Endothelial cell of coronary artery (primary cell): ENCODE results near the gene IRAK3. TPM values are rescaled to one million over a fixed set of nuclear protein-coding genes. Genes with fewer than 3 reads are reported as not detected.

ENCODE experiments used
- total RNA-seq: library from RNA; depleted of rRNA; stranded (reverse); fragments of >200 nt; gene quantifications from 2 replicates; pipeline ENCODE4 v1.2.3, GENCODE V29; 2014

IRAK3 gene, protein sequence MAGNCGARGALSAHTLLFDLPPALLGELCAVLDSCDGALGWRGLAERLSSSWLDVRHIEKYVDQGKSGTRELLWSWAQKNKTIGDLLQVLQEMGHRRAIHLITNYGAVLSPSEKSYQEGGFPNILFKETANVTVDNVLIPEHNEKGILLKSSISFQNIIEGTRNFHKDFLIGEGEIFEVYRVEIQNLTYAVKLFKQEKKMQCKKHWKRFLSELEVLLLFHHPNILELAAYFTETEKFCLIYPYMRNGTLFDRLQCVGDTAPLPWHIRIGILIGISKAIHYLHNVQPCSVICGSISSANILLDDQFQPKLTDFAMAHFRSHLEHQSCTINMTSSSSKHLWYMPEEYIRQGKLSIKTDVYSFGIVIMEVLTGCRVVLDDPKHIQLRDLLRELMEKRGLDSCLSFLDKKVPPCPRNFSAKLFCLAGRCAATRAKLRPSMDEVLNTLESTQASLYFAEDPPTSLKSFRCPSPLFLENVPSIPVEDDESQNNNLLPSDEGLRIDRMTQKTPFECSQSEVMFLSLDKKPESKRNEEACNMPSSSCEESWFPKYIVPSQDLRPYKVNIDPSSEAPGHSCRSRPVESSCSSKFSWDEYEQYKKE
- total RNA-seq = 5.6 and 9.4 TPM in 2 replicates

GRCh38 chr12:66188584-66189485, at the start of gene IRAK3:
TSS of gene IRAK3 (plus strand) at chr12:66189214. CDS start at chr12:66189300, 86 bp downstream.

GRCh38 chr12:66169221-66170170, 19.5 kb upstream of the IRAK3 start, which contains the start of gene TMBIM4:
TSS of gene TMBIM4 (minus strand) at chr12:66169996. CDS start at chr12:66169951, 45 bp downstream.

GRCh38 chr12:66301944-66302826, 113.2 kb downstream of the IRAK3 start, which contains the start of gene HELB:
TSS of gene HELB (plus strand) at chr12:66302493. CDS start at chr12:66302604, 111 bp downstream.

Other genes starting within 250 kb of the IRAK3 start
- gene LLPH, start 58.5 kb upstream of the IRAK3 start, total RNA-seq = 3.5 and 4.0 TPM in 2 replicates
- 45.4 and 46.2 TPM in 2 replicates for gene TMBIM4, start 19.2 kb upstream of the IRAK3 start, total RNA-seq
- gene HELB, start 113.3 kb downstream of the IRAK3 start, total RNA-seq = 1.3 TPM in 2 replicates